ENCODE results near the gene STK32B. TPM values are rescaled to one million over a fixed set of nuclear protein-coding genes. Genes with fewer than 3 reads are reported as not detected.

STK32B gene
- total and polyA plus RNA-seq, 12 donors = 0.16 to 6.8 (median 0.52) TPM

GRCh38 chr4:5374592-5374991 lies 323.3 kb downstream of the STK32B start:
- no peak overlapping the region for H3K27ac ChIP-seq
- H3K9me3 ChIP-seq (replicated peaks in 1 of 3) = no peaks in the 10 kb centered on the region
- WGBS, 4 donors = 72 to 78% (median 76%) methylated on average over 7 of the region's 7 CpGs
- TF ChIP-seq POLR2A (IDR thresholded peaks at IDR 0.05) (no peak), CTCF (IDR thresholded peaks at IDR 0.05) (no peak)
- intact Hi-C loops (cut with DNase I) = no loop called here
- no peaks in the 10 kb centered on the region for H3K27me3 ChIP-seq
- H3K4me3 ChIP-seq = no peak overlapping the region
- no peaks in the 10 kb centered on the region for H3K36me3 ChIP-seq (replicated peaks in 1 of 2)
- no peaks in the 10 kb centered on the region for H3K4me1 ChIP-seq (replicated peaks in 1 of 2)
- DNase-seq = no peak

- intact Hi-C loops (cut with DNase I) = no loop called here
- DNase-seq = no peak
- WGBS, 4 donors = 75 to 79% (median 76%) methylated on average over 6 of the region's 6 CpGs
- Histone ChIP-seq H3K4me3 (no peak overlapping the region), H3K4me1 (replicated peaks in 1 of 2) (no peaks in the 10 kb centered on the region), H3K36me3 (replicated peaks in 1 of 2) (no peaks in the 10 kb centered on the region), H3K9me3 (replicated peaks in 1 of 3) (no peaks in the 10 kb centered on the region), H3K27me3 (no peaks in the 10 kb centered on the region), H3K27ac (no peak overlapping the region)
- no peak for TF ChIP-seq CTCF (IDR thresholded peaks at IDR 0.05)
- no peak for TF ChIP-seq POLR2A (IDR thresholded peaks at IDR 0.05)
Observed at GRCh38 chr4:5374994-5375393, 323.7 kb downstream of the STK32B start.

- H3K4me1 ChIP-seq (replicated peaks in 1 of 2) = no peaks in the 10 kb centered on the region
- H3K9me3 ChIP-seq (replicated peaks in 1 of 3) = no peaks in the 10 kb centered on the region
- no peak for DNase-seq
- no peak overlapping the region for H3K4me3 ChIP-seq
- no peak overlapping the region for H3K27ac ChIP-seq
- no peak for TF ChIP-seq CTCF (IDR thresholded peaks at IDR 0.05)
- no peak for TF ChIP-seq POLR2A (IDR thresholded peaks at IDR 0.05)
- intact Hi-C loops (cut with DNase I) = no loop called here
- H3K27me3 ChIP-seq = no peaks in the 10 kb centered on the region
- no peaks in the 10 kb centered on the region for H3K36me3 ChIP-seq (replicated peaks in 1 of 2)
- 74 to 87% (median 79%) methylated on average over 5 of the region's 5 CpGs for WGBS, 4 donors
Observed at GRCh38 chr4:5376015-5376414, 324.7 kb downstream of the STK32B start.

GRCh38 chr4:5378002-5378401 lies 326.7 kb downstream of the STK32B start:
- no peaks in the 10 kb centered on the region for H3K9me3 ChIP-seq (replicated peaks in 1 of 3)
- TF ChIP-seq POLR2A (IDR thresholded peaks at IDR 0.05) (no peak), CTCF (IDR thresholded peaks at IDR 0.05) (no peak)
- intact Hi-C loops (cut with DNase I) = no loop called here
- WGBS, 4 donors = 73 to 77% (median 74%) methylated on average over 8 of the region's 8 CpGs
- H3K4me1 ChIP-seq (replicated peaks in 1 of 2) = no peaks in the 10 kb centered on the region
- no peaks in the 10 kb centered on the region for H3K27me3 ChIP-seq
- H3K4me3 ChIP-seq = no peak overlapping the region
- no peak for DNase-seq
- no peaks in the 10 kb centered on the region for H3K36me3 ChIP-seq (replicated peaks in 1 of 2)
- H3K27ac ChIP-seq = no peak overlapping the region
